GM23248 (cell line): ENCODE measurements around the gene PIK3R5. TPM values are rescaled to one million over a fixed set of nuclear protein-coding genes. Genes with fewer than 3 reads are reported as not detected.

ENCODE experiments used
- DNase-seq: peaks from one replicate; pipeline ENCODE4 v3.0.0-alpha.2; 2015
- H2AFZ ChIP-seq: fragments of 200-600 bp; sonication (generic); 2 replicates; pipeline ENCODE4 v1.6.1; 2016; ENCODE audit warnings: antibody characterized with exemption
- H3F3A ChIP-seq: fragments of 200-600 bp; sonication (generic); 2 replicates; pipeline ENCODE4 v1.6.1; 2016; ENCODE audit warnings: mild to moderate bottlenecking, antibody characterized with exemption, mixed run types; ENCODE audit not compliant: insufficient read depth
- H3K27ac ChIP-seq: fragments of 200-600 bp; sonication (generic); 2 replicates; pipeline ENCODE4 v1.5.1; 2016; ENCODE audit warnings: mild to moderate bottlenecking
- H3K27me3 ChIP-seq: fragments of 200-600 bp; sonication (generic); replicated peaks from 2 replicates; pipeline ENCODE4 v1.6.1; 2016; ENCODE audit warnings: mild to moderate bottlenecking; ENCODE audit not compliant: insufficient read depth
- H3K36me3 ChIP-seq: fragments of 200-600 bp; sonication (generic); 2 replicates; pipeline ENCODE4 v1.6.1; 2016; ENCODE audit warnings: low read depth, mild to moderate bottlenecking
- H3K4me1 ChIP-seq: fragments of 200-600 bp; sonication (generic); 2 replicates; pipeline ENCODE4 v1.6.1; 2016; ENCODE audit warnings: mild to moderate bottlenecking; ENCODE audit not compliant: insufficient read depth
- H3K4me2 ChIP-seq: fragments of 200-600 bp; sonication (generic); one replicate; pipeline ENCODE4 v1.6.1; 2016; ENCODE audit warnings: mild to moderate bottlenecking; ENCODE audit not compliant: unreplicated experiment
- H3K4me3 ChIP-seq: fragments of 200-600 bp; sonication (generic); 2 replicates; pipeline ENCODE4 v1.5.1; 2016; ENCODE audit warnings: mild to moderate bottlenecking
- H3K79me2 ChIP-seq: fragments of 200-600 bp; sonication (generic); 2 replicates; pipeline ENCODE4 v1.6.1; 2016; ENCODE audit warnings: mild to moderate bottlenecking; ENCODE audit not compliant: insufficient read depth
- H3K9ac ChIP-seq: fragments of 200-600 bp; sonication (generic); 2 replicates; pipeline ENCODE4 v1.6.1; 2016; ENCODE audit warnings: mild to moderate bottlenecking
- H3K9me2 ChIP-seq: fragments of 200-600 bp; sonication (generic); 2 replicates; pipeline ENCODE4 v1.6.1; 2016; ENCODE audit warnings: mixed run types, mild to moderate bottlenecking, moderate library complexity; ENCODE audit not compliant: insufficient read depth
- H3K9me3 ChIP-seq: fragments of 200-600 bp; sonication (generic); one replicate; pipeline ENCODE4 v1.6.1; 2017; ENCODE audit warnings: low read depth
- H4K20me1 ChIP-seq: fragments of 200-600 bp; sonication (generic); 2 replicates; pipeline ENCODE4 v1.6.0; 2016; ENCODE audit not compliant: insufficient read depth
- EZH2 ChIP-seq: fragments of 200-600 bp; sonication (generic); IDR thresholded peaks from 2 replicates; pipeline ENCODE4 v1.6.1; 2018; ENCODE audit warnings: antibody characterized with exemption, mild to moderate bottlenecking; ENCODE audit not compliant: insufficient read depth, poor library complexity, severe bottlenecking
- EZH2phosphoT487 ChIP-seq: fragments of 200-600 bp; sonication (generic); IDR thresholded peaks from 2 replicates; pipeline ENCODE4 v1.6.1; 2018; ENCODE audit warnings: antibody characterized with exemption, moderate library complexity, mild to moderate bottlenecking, low read depth; ENCODE audit not compliant: insufficient read depth
- WGBS, 2 experiments: methylation state at CpG; one replicate each; pipeline ENCODE4 v1.1.6; 2015 to 2017; ENCODE audit warnings: low lambda C conversion rate in 2 of 2, low coverage in 1 of 2; ENCODE audit errors: missing lambda C conversion rate in 2 of 2; 5-methylcytosine and 5-hydroxymethylcytosine counted together
- in situ Hi-C: fragments of 300-500 bp; cut with MboI; formaldehyde crosslinking; loops from 2 replicates; pipeline ENCODE4 v1.15.0; 2020
- polyA plus RNA-seq: library from polyadenylated mRNA; unstranded; fragments of >200 nt; fragmentation: Nextera tagmentation; extraction: Ambion mirVana; gene quantifications from 2 replicates; pipeline ENCODE4 v1.2.1, GENCODE V29; 2016
- total RNA-seq: library from RNA; depleted of rRNA; stranded (reverse); fragments of >200 nt; shearing (Covaris generic); gene quantifications from 2 replicates; pipeline ENCODE4 v1.2.3, GENCODE V29; 2014

Gene PIK3R5
- total and polyA plus RNA-seq, 2 experiments from 2014 or later: 0.11 TPM; not detected in 1

DNA sequence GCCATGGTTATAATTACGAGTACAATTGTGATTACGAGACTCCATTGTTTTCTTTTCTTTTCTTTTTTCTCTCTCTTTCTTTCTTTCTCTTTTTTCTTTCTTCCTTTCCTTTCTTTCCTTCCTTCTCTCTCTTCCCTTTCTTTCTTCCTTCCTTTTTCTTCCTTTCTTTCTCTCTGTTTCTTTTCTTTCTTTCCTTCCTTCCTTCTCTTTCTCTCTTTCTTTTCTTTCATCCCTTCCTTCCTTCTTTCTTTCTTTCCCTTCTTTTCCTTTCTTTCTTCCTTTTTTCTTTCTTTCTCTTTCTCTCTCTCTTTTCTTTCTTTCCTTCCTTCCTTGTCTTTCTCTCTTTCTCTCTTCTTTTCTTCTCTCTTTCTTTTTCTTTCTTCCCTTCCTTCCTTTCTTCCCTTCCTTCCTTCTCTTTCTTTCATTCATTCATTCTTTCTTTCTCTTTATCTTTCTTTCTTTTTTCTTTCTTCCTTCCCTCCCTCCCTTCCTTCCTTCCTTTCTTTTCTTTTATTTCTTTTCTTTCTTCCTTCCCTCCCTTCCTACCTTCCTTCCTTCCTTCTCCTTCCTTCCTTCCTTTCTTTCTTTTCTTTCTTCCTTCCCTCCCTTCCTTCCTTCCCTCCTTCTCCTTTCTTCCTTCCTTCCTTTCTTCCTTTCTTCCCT, 41.7 kb upstream of the PIK3R5 start:
- no peaks in the 10 kb centered on the region for H3K9me2 ChIP-seq
- H3K9ac ChIP-seq: no peak overlapping the region
- H3K4me3 ChIP-seq: no peak overlapping the region
- no peak overlapping the region for H3K4me2 ChIP-seq
- no peaks in the 10 kb centered on the region for H3K36me3 ChIP-seq
- no peaks in the 10 kb centered on the region for H4K20me1 ChIP-seq
- no peaks in the 10 kb centered on the region for H3K79me2 ChIP-seq
- no peak for DNase-seq
- H3K4me1 ChIP-seq: no peaks in the 10 kb centered on the region
- H3K27ac ChIP-seq: no peak overlapping the region
- TF ChIP-seq EZH2 (no peak), EZH2phosphoT487 (no peak)
- H2AFZ ChIP-seq: no peak overlapping the region
- in situ Hi-C loops: no loop called here
- peaks cover 64% of the 10 kb centered on the region for H3K27me3 ChIP-seq
- H3K9me3 ChIP-seq: no peaks in the 10 kb centered on the region
- no peaks in the 10 kb centered on the region for H3F3A ChIP-seq
- 90 to 92% methylated on average over 2 of the region's 2 CpGs for WGBS, 2 experiments

GRCh38 chr17:9006175-9006767, 40.8 kb upstream of the PIK3R5 start:
- no peak overlapping the region for H3K9ac ChIP-seq
- no peaks in the 10 kb centered on the region for H3K4me1 ChIP-seq
- H3K27ac ChIP-seq: no peak overlapping the region
- no peaks in the 10 kb centered on the region for H4K20me1 ChIP-seq
- H3K9me2 ChIP-seq: no peaks in the 10 kb centered on the region
- H3K4me2 ChIP-seq: no peak overlapping the region
- H3K9me3 ChIP-seq: no peaks in the 10 kb centered on the region
- no peaks in the 10 kb centered on the region for H3F3A ChIP-seq
- no peaks in the 10 kb centered on the region for H3K79me2 ChIP-seq
- no peaks in the 10 kb centered on the region for H3K36me3 ChIP-seq
- DNase-seq: no peak
- no peak overlapping the region for H3K4me3 ChIP-seq
- no peak overlapping the region for H2AFZ ChIP-seq
- TF ChIP-seq EZH2 (peak; percentile 7), EZH2phosphoT487 (no peak)
- peaks cover 65% of the 10 kb centered on the region for H3K27me3 ChIP-seq
- WGBS, 2 experiments: 81 to 83% methylated on average over 7 of the region's 7 CpGs
- in situ Hi-C loops: no loop called here

- Histone ChIP-seq H3K4me1 (no peaks in the 10 kb centered on the region), H3K27ac (no peak overlapping the region), H3K79me2 (no peaks in the 10 kb centered on the region), H2AFZ (no peak overlapping the region), H3K36me3 (no peaks in the 10 kb centered on the region), H4K20me1 (no peaks in the 10 kb centered on the region), H3K4me2 (no peak overlapping the region), H3K9me3 (no peaks in the 10 kb centered on the region), H3K27me3 (peaks cover 60% of the 10 kb centered on the region), H3K9me2 (no peaks in the 10 kb centered on the region), H3F3A (no peaks in the 10 kb centered on the region), H3K4me3 (no peak overlapping the region), H3K9ac (no peak overlapping the region)
- in situ Hi-C loops: no loop called here
- WGBS, 2 experiments: 78 to 84% methylated on average over 6 of the region's 6 CpGs
- TF ChIP-seq EZH2: peak; percentile 19
- no peak for TF ChIP-seq EZH2phosphoT487
- no peak for DNase-seq
Observed at GRCh38 chr17:9004961-9005285, 39.4 kb upstream of the PIK3R5 start.

GRCh38 chr17:9004132-9004960, 38.8 kb upstream of the PIK3R5 start:
- H2AFZ ChIP-seq: peak overlapping the region; percentile 60; the same call in 1 of the 2 replicates
- no peaks in the 10 kb centered on the region for H3K79me2 ChIP-seq
- no peaks in the 10 kb centered on the region for H3F3A ChIP-seq
- H3K27me3 ChIP-seq: peaks cover 54% of the 10 kb centered on the region
- H3K9me2 ChIP-seq: no peaks in the 10 kb centered on the region
- DNase-seq: no peak
- no peak for TF ChIP-seq EZH2
- no peak for TF ChIP-seq EZH2phosphoT487
- 65% methylated on average over 58 of the region's 58 CpGs for WGBS, 2 experiments
- H3K4me2 ChIP-seq: no peak overlapping the region
- H3K9me3 ChIP-seq: no peaks in the 10 kb centered on the region
- H3K9ac ChIP-seq: no peak overlapping the region
- in situ Hi-C loops: no loop called here
- no peak overlapping the region for H3K27ac ChIP-seq
- no peaks in the 10 kb centered on the region for H3K36me3 ChIP-seq
- H3K4me1 ChIP-seq: no peaks in the 10 kb centered on the region
- no peak overlapping the region for H3K4me3 ChIP-seq
- no peaks in the 10 kb centered on the region for H4K20me1 ChIP-seq
